Right lobe of liver (tissue), 6 donors: ENCODE data around the gene PARM1. TPM values are rescaled to one million over a fixed set of nuclear protein-coding genes. Genes with fewer than 3 reads are reported as not detected.

Source experiments
- ATAC-seq, 4 donors: fragments of 200-7000 bp; cut with Tn5 transposase; one replicate each; pipeline ENCODE4 v1.9.1; 2020; ENCODE audit warnings: mild to moderate bottlenecking in 4 of 4, moderate library complexity in 4 of 4
- DNase-seq, 3 donors: peaks; one replicate each; pipeline ENCODE4 v3.0.0-alpha.2; 2020
- H3K27ac ChIP-seq, 3 donors: fragments of 200-600 bp; one replicate each; pipeline ENCODE4 v1.8.0; 2022
- H3K27me3 ChIP-seq, 2 donors: fragments of 200-600 bp; one replicate each; pipeline ENCODE4 v1.8.0; 2022
- H3K36me3 ChIP-seq, 4 donors: fragments of 200-600 bp; sonication (generic) in 1 of 4; one replicate each; pipeline versions ENCODE4 v1.5.1 to v1.8.0; 2017 to 2022; ENCODE audit warnings: control low read depth in 1 of 4
- H3K4me1 ChIP-seq, 4 donors: fragments of 200-600 bp; sonication (generic) in 1 of 4; one replicate each; pipeline versions ENCODE4 v1.5.1 to v1.8.0; 2017 to 2022; ENCODE audit warnings: control low read depth in 1 of 4
- H3K4me3 ChIP-seq, 3 donors: fragments of 200-600 bp; one replicate each; pipeline ENCODE4 v1.8.0; 2022
- H3K9me3 ChIP-seq, 4 donors: fragments of 200-600 bp; sonication (generic) in 1 of 4; one replicate each; pipeline versions ENCODE4 v1.5.1 to v1.8.0; 2017 to 2022; ENCODE audit warnings: control low read depth in 1 of 4
- POLR2A ChIP-seq: fragments of 450-650 bp; IDR thresholded peaks from one replicate; pipeline ENCODE4 v1.6.1; 2017; ENCODE audit warnings: antibody characterized with exemption, mild to moderate bottlenecking
- WGBS: methylation state at CpG from one replicate; pipeline ENCODE4 v1.1.6; 2018; ENCODE audit warnings: low coverage, low lambda C conversion rate; ENCODE audit not compliant: insufficient coverage; ENCODE audit errors: missing lambda C conversion rate; 5-methylcytosine and 5-hydroxymethylcytosine counted together
- intact Hi-C, 2 donors: fragments of 100-400 bp; cut with DNase I; formaldehyde crosslinking; loops; one replicate each; pipeline versions ENCODE4 v1.11.2 to v1.14.1; 2022
- total RNA-seq, 6 experiments: library from RNA; depleted of rRNA in 2 of 6; stranded (reverse); fragments of >200 nt in 2 of 6; fragmentation: NEBNext Ultra II Directional in 3 of 6; extraction: Animal tissue kit (Norgen Biotek cat#: 25700) in 3 of 6; gene quantifications; one replicate each; pipeline versions ENCODE4 v1.1.0 to v1.2.4, GENCODE V29; 2016 to 2023
- TF ChIP-seq, protein P1 (sequence below), 4 donors: fragments of 200-600 bp in 3 of 4; fragments of 450-650 bp in 1 of 4; IDR thresholded peaks; one replicate each; pipeline versions ENCODE4 v1.5.1 to v1.8.0; 2016 to 2022; ENCODE audit warnings: antibody characterized with exemption in 4 of 4, mild to moderate bottlenecking in 2 of 4
- donor health status: DM: no; HTN: yes; CAD: no.
- donor health status: DM: no; HTN: no; CAD: no.
- donor health status: DM: no; HTN: no; CAD: no.
- donor health status: DM: no; HTN: yes; CAD: no.
- donor health status: DM: no; HTN: yes; CAD: no.

PARM1 gene
- total RNA-seq, 6 experiments from 2014 or later: 0.18 to 1.2 (median 0.31) TPM

DNA sequence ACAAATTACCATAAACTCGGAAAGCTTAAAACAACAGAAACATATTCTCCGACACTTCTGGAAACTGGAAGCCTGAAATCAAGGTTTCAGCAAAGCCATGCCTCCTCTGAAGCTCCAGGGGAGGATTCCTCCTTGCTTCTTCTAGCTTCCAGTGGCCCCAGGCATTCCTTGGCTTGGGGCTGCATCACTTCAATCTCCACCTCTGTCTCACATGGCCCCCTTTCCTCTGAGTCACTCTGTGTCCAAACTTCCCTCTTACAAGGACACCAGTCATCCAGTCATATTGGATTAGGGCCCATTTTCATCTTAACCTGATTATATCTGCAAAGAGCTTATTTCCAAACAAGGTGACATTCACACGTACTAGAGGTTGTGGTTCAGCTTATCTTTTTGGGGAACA, 17.3 kb downstream of the PARM1 start:
- H3K4me3 ChIP-seq: no peak overlapping the region
- ATAC-seq: no peak
- no peaks in the 10 kb centered on the region for H3K4me1 ChIP-seq
- no peaks in the 10 kb centered on the region for H3K9me3 ChIP-seq
- no peaks in the 10 kb centered on the region for H3K27me3 ChIP-seq
- TF ChIP-seq, protein P1, sequence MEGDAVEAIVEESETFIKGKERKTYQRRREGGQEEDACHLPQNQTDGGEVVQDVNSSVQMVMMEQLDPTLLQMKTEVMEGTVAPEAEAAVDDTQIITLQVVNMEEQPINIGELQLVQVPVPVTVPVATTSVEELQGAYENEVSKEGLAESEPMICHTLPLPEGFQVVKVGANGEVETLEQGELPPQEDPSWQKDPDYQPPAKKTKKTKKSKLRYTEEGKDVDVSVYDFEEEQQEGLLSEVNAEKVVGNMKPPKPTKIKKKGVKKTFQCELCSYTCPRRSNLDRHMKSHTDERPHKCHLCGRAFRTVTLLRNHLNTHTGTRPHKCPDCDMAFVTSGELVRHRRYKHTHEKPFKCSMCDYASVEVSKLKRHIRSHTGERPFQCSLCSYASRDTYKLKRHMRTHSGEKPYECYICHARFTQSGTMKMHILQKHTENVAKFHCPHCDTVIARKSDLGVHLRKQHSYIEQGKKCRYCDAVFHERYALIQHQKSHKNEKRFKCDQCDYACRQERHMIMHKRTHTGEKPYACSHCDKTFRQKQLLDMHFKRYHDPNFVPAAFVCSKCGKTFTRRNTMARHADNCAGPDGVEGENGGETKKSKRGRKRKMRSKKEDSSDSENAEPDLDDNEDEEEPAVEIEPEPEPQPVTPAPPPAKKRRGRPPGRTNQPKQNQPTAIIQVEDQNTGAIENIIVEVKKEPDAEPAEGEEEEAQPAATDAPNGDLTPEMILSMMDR (IDR thresholded peaks at IDR 0.05): no peak
- TF ChIP-seq POLR2A: no peak
- no peak for DNase-seq
- intact Hi-C loops: no loop called here
- H3K27ac ChIP-seq: no peak overlapping the region
- H3K36me3 ChIP-seq: no peaks in the 10 kb centered on the region
- 71% methylated on average over 3 of the region's 3 CpGs for WGBS

DNA sequence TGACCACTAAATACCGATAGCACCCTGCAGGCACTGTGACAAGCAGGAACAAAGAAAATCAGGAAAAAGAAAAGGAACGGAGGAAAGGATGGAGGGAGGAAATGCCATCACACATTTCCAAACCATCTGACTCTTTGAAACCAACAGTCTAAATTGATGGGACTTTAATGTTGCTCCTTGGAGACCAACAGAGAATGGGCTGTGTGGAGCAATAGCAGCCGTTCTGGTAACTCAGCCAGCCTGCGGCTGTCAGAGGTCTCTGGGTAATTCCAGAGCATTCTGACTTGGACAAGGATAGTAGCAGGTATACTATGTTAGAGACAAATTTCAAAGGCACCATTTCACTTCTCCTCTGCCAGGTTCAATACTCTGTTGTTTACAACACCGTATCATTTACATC, 18.0 kb downstream of the PARM1 start:
- Histone ChIP-seq H3K27ac (no peak overlapping the region), H3K36me3 (no peaks in the 10 kb centered on the region), H3K27me3 (no peaks in the 10 kb centered on the region), H3K4me1 (no peaks in the 10 kb centered on the region), H3K4me3 (no peak overlapping the region), H3K9me3 (no peaks in the 10 kb centered on the region)
- WGBS: 66% methylated on average over 4 of the region's 5 CpGs
- TF ChIP-seq, protein P1 (IDR thresholded peaks at IDR 0.05): no peak
- no peak for TF ChIP-seq POLR2A
- intact Hi-C loops: no loop called here
- no peak for ATAC-seq
- DNase-seq: no peak

DNA sequence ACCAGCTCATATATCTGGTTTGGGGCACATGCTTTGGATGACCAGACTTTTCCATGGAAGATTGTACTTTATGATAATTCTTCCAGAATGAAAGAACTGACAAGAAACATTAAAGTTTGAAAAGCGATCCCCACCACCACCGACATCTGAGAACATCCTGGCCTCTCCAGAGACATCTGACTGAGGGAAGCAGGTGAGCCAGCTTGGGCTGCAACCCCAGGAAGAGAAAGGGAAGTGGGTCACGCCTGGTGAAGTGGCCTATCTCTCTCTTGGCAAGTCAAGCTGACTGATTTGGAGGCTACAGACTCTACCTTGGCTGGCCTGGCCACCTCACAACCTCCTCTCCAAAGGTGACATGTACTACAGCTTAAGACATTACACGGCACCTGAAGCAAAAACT, 20.7 kb downstream of the PARM1 start:
- H3K9me3 ChIP-seq: no peaks in the 10 kb centered on the region
- intact Hi-C loops: no loop called here

DNA sequence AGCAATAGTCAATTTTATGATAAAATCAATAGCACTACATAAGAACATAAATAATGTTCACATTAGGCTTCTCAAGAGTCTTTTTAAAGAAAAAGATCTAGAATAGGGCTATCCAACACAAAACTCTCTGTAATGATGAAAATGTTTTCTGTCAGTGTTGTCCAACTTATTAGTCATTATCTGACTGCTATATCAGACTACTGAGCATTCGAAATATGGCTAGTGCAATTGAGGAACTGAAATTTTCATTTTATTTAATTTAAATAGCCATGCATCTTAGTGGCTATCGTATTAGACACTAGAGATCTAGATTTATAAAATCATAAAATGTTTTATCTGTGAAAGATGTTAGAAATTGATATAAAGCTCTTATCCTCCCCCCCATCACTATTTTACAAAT, 26.0 kb downstream of the PARM1 start:
- H3K27ac ChIP-seq: no peak overlapping the region
- no peak overlapping the region for H3K4me3 ChIP-seq
- H3K27me3 ChIP-seq: no peaks in the 10 kb centered on the region
- DNase-seq: no peak
- no peak for TF ChIP-seq POLR2A
- TF ChIP-seq, protein P1 (IDR thresholded peaks at IDR 0.05): no peak
- 58% methylated on average over 2 of the region's 2 CpGs for WGBS
- no peak for ATAC-seq
- intact Hi-C loops: no loop called here
- H3K36me3 ChIP-seq: no peaks in the 10 kb centered on the region
- H3K9me3 ChIP-seq: no peaks in the 10 kb centered on the region
- H3K4me1 ChIP-seq: no peaks in the 10 kb centered on the region

More for the DNA sequence above, 20.7 kb downstream of the PARM1 start:
- WGBS: 48% methylated on average over 3 of the region's 4 CpGs
- DNase-seq (no peak), ATAC-seq (no peak)
- no peaks in the 10 kb centered on the region for H3K27me3 ChIP-seq
- no peaks in the 10 kb centered on the region for H3K4me1 ChIP-seq
- no peak overlapping the region for H3K27ac ChIP-seq
- TF ChIP-seq, protein P1 (IDR thresholded peaks at IDR 0.05): no peak
- TF ChIP-seq POLR2A: no peak
- no peaks in the 10 kb centered on the region for H3K36me3 ChIP-seq
- H3K4me3 ChIP-seq: no peak overlapping the region

DNA sequence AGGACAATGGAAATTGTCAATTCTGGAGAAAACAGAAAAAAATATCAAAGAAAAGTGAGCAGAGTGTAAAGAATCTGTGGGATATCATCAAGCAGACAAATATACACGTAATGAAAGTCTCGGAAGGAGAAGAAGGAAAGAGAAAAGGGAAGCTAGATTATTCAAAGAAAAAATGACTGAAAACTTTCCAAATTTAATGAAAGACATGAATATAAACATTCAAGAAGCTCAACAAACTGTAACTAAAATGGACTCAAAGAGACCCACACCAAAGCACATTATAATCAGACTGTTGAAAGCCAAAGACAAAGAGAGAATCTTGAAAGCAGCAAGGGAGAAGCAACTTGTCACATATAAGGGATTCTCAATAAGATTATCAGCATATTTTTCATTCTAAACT, 28.3 kb downstream of the PARM1 start:
- Histone ChIP-seq H3K9me3 (no peaks in the 10 kb centered on the region), H3K4me3 (no peak overlapping the region), H3K4me1 (no peaks in the 10 kb centered on the region), H3K27ac (no peak overlapping the region), H3K27me3 (no peaks in the 10 kb centered on the region), H3K36me3 (no peaks in the 10 kb centered on the region)
- ATAC-seq: no peak
- intact Hi-C loops: no loop called here
- WGBS: 65% methylated on average over 2 of the region's 2 CpGs
- no peak for DNase-seq
- TF ChIP-seq POLR2A: no peak
- TF ChIP-seq, protein P1 (IDR thresholded peaks at IDR 0.05): no peak
